ENCODE results near the gene TMEM101.
A peak's percentile ranks its signal among the peaks of the same experiment; 100 is the strongest.

Gene TMEM101

DNA sequence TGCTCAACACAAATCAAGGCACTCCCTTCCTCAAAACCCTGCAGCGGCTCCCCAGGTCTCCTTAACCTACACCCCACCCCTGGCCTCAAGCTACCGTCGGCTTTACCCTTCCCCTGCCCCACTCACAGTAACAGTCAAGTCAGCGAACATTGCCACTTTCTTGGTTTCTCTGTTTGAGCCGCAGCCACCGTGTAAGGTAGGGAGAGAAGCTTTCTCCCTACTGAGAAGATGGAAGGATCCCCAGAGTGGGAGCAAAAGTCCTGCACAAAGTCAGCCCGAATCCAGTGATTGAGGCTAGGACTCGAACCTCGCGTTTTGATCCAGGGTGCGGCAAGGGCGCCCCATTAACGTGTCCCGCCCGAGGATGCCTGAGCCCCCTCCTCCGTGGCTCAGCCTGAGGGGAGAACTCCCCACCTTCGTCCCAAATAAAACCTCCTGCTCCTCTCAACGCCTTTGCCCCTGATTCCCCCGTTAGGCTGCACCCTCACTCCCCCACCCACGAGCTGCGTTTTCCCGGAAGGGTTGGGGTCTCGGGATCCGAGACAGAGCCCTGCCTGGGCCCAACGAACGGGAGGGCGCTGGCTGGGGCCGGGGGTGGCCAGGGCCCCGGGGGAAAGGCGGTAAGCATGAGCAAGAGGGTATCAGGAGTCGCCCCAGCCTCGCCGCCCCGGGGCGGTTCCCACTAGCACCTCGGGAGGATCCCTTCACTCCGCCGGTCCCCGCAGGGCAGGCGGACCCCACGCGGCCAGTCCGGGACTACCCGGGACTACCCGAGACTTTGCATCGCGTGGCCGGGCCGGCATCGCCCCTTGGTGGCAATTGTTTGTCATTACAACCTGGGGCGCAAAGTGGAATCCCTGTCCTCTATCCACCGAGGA is 20.3 kb downstream of the TMEM101 start (continued):
- TF ChIP-seq, protein P1, sequence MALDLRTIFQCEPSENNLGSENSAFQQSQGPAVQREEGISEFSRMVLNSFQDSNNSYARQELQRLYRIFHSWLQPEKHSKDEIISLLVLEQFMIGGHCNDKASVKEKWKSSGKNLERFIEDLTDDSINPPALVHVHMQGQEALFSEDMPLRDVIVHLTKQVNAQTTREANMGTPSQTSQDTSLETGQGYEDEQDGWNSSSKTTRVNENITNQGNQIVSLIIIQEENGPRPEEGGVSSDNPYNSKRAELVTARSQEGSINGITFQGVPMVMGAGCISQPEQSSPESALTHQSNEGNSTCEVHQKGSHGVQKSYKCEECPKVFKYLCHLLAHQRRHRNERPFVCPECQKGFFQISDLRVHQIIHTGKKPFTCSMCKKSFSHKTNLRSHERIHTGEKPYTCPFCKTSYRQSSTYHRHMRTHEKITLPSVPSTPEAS (tag by site-specific recombination; IDR thresholded peaks at IDR 0.05), result no peak
- no peak for TF ChIP-seq ZNF747 (tag by site-specific recombination; IDR thresholded peaks at IDR 0.05)
- TF ChIP-seq, protein P2, sequence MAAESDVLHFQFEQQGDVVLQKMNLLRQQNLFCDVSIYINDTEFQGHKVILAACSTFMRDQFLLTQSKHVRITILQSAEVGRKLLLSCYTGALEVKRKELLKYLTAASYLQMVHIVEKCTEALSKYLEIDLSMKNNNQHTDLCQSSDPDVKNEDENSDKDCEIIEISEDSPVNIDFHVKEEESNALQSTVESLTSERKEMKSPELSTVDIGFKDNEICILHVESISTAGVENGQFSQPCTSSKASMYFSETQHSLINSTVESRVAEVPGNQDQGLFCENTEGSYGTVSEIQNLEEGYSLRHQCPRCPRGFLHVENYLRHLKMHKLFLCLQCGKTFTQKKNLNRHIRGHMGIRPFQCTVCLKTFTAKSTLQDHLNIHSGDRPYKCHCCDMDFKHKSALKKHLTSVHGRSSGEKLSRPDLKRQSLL (tag by site-specific recombination; IDR thresholded peaks at IDR 0.05), result no peak
- 0 out of 2 replicates have a peak, but pooled peaks have one; percentile 29 for TF ChIP-seq ZFHX2 (tag by site-specific recombination; conservative IDR thresholded peaks at IDR 0.05)
- peak; percentile 49; the same call in 1 of the 2 replicates for TF ChIP-seq ZNF2 (tag by site-specific recombination; IDR thresholded peaks at IDR 0.05)
- TF ChIP-seq ZNF18 (tag by site-specific recombination; IDR thresholded peaks at IDR 0.05), result peak; percentile 82; the same call in 1 of the 2 replicates
- no peak for TF ChIP-seq HOXC10 (CRISPR knock-in tag; IDR thresholded peaks at IDR 0.05)
- TF ChIP-seq ZNF335 (tag by site-specific recombination; conservative IDR thresholded peaks at IDR 0.05), result peak; percentile 82; the same call in 1 of the 2 replicates
- TF ChIP-seq ZNF580 (tag by site-specific recombination; IDR thresholded peaks at IDR 0.05), result peak; percentile 90
- TF ChIP-seq ZNF184 (tag by site-specific recombination; IDR thresholded peaks at IDR 0.05), result no peak
- no peak for TF ChIP-seq YY2 (tag by site-specific recombination; IDR thresholded peaks at IDR 0.05)
- TF ChIP-seq ZNF596 (tag by site-specific recombination; IDR thresholded peaks at IDR 0.05), result no peak
- no peak for TF ChIP-seq ZNF610 (tag by site-specific recombination; IDR thresholded peaks at IDR 0.05; ENCODE audit: borderline replicate concordance)
- no peak for TF ChIP-seq SCRT2 (tag by site-specific recombination; IDR thresholded peaks at IDR 0.05)
- TF ChIP-seq ZNF112 (tag by site-specific recombination; IDR thresholded peaks at IDR 0.05), result no peak
- no peak for TF ChIP-seq ZNF837 (tag by site-specific recombination; IDR thresholded peaks at IDR 0.05)
- TF ChIP-seq, protein P3, sequence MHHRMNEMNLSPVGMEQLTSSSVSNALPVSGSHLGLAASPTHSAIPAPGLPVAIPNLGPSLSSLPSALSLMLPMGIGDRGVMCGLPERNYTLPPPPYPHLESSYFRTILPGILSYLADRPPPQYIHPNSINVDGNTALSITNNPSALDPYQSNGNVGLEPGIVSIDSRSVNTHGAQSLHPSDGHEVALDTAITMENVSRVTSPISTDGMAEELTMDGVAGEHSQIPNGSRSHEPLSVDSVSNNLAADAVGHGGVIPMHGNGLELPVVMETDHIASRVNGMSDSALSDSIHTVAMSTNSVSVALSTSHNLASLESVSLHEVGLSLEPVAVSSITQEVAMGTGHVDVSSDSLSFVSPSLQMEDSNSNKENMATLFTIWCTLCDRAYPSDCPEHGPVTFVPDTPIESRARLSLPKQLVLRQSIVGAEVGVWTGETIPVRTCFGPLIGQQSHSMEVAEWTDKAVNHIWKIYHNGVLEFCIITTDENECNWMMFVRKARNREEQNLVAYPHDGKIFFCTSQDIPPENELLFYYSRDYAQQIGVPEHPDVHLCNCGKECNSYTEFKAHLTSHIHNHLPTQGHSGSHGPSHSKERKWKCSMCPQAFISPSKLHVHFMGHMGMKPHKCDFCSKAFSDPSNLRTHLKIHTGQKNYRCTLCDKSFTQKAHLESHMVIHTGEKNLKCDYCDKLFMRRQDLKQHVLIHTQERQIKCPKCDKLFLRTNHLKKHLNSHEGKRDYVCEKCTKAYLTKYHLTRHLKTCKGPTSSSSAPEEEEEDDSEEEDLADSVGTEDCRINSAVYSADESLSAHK (tag by site-specific recombination; IDR thresholded peaks at IDR 0.05), result no peak
- TF ChIP-seq, protein P4, sequence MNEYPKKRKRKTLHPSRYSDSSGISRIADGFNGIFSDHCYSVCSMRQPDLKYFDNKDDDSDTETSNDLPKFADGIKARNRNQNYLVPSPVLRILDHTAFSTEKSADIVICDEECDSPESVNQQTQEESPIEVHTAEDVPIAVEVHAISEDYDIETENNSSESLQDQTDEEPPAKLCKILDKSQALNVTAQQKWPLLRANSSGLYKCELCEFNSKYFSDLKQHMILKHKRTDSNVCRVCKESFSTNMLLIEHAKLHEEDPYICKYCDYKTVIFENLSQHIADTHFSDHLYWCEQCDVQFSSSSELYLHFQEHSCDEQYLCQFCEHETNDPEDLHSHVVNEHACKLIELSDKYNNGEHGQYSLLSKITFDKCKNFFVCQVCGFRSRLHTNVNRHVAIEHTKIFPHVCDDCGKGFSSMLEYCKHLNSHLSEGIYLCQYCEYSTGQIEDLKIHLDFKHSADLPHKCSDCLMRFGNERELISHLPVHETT (tag by site-specific recombination; IDR thresholded peaks at IDR 0.05), result no peak
- TF ChIP-seq ZSCAN30 (tag by site-specific recombination; IDR thresholded peaks at IDR 0.05), result peak; percentile 86
- no peak for TF ChIP-seq ZNF544 (tag by site-specific recombination; IDR thresholded peaks at IDR 0.05)
- no peak for TF ChIP-seq ZNF155 (tag by site-specific recombination; IDR thresholded peaks at IDR 0.05)
- TF ChIP-seq ZNF645 (tag by site-specific recombination; IDR thresholded peaks at IDR 0.05), result no peak
- no peak for TF ChIP-seq ZNF600 (tag by site-specific recombination; IDR thresholded peaks at IDR 0.05)
- peak; percentile 54 for TF ChIP-seq KLF1 (tag by site-specific recombination; IDR thresholded peaks at IDR 0.05)
- TF ChIP-seq SP2 (tag by site-specific recombination; IDR thresholded peaks at IDR 0.05), result no peak
- no peak for TF ChIP-seq ZNF214 (tag by site-specific recombination; IDR thresholded peaks at IDR 0.05; ENCODE audit: borderline replicate concordance)
- no peak for TF ChIP-seq ZNF48 (tag by site-specific recombination; IDR thresholded peaks at IDR 0.05)
- peak; percentile 47; the same call in 1 of the 2 replicates for TF ChIP-seq SP7 (tag by site-specific recombination; IDR thresholded peaks at IDR 0.05)
- no peak for TF ChIP-seq ZNF239 (tag by site-specific recombination; IDR thresholded peaks at IDR 0.05)
- peak; percentile 65 for TF ChIP-seq IKZF3 (tag by site-specific recombination; IDR thresholded peaks at IDR 0.05)
- no peak; the same call in 1 of the 2 replicates for TF ChIP-seq ZNF660 (tag by site-specific recombination; IDR thresholded peaks at IDR 0.05)
- TF ChIP-seq ZNF169 (tag by site-specific recombination; IDR thresholded peaks at IDR 0.05), result no peak
